Activated T-cell treated with anti-CD3 and anti-CD28 coated beads, Interleukin-2, amount 50 U/mL, for 4 hours (primary cell): Measurements from ENCODE around the gene LINGO1. TPM values are rescaled to one million over a fixed set of nuclear protein-coding genes. Genes with fewer than 3 reads are reported as not detected.

Experiments
- ATAC-seq, 2 donors: fragments of 200-7000 bp; cut with Tn5 transposase; one replicate each; pipeline ENCODE4 v1.10.0; 2021
- DNase-seq: peaks from one replicate; pipeline ENCODE4 v3.0.0-alpha.2; 2020
- H3K27me3 Mint-ChIP-seq: one replicate; pipeline ENCODE4 v1.8.0; 2021; ENCODE audit warnings: low read depth, mixed read lengths
- H3K36me3 Mint-ChIP-seq: one replicate; pipeline ENCODE4 v1.8.0; 2022; ENCODE audit warnings: mixed read lengths; ENCODE audit not compliant: insufficient read depth
- H3K4me1 Mint-ChIP-seq: one replicate; pipeline ENCODE4 v1.8.0; 2021; ENCODE audit warnings: low read depth, mixed read lengths
- H3K4me3 Mint-ChIP-seq: one replicate; pipeline ENCODE4 v1.8.0; 2021; ENCODE audit warnings: mild to moderate bottlenecking, moderate library complexity, mixed read lengths
- H3K9me3 Mint-ChIP-seq: one replicate; pipeline ENCODE4 v1.8.0; 2021; ENCODE audit warnings: mixed read lengths
- total RNA-seq, 3 donors: library from RNA; stranded (reverse); gene quantifications; one replicate each; pipeline ENCODE4 v1.2.1, GENCODE V29; 2021

The LINGO1 gene
- total RNA-seq, 3 donors from 2014 or later, result not detected

DNA sequence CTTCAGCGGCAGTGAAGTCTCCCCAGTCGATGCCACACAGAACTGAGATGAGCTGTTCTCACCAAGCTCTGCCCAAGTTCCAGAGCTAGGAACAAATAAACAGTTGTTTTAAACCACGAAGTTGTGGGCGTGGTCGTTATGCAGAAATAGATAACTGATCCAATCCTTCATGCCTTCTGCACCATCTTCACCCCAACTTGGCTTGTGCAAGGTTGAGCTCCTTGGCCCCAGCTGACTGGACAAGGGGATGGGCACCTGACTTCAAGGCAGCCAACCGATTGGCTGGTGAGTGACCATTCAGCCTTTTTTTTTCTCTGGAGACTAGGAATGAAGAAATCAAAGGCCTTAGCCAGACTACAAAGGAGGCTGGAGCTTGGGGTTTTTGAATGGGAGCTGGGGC, 23.9 kb downstream of the LINGO1 start:
- Mint-ChIP-seq H3K4me1 (peaks cover 3% of the 10 kb centered on the region), H3K4me3 (no peak overlapping the region), H3K36me3 (no peaks in the 10 kb centered on the region), H3K9me3 (no peaks in the 10 kb centered on the region), H3K27me3 (peaks cover 8% of the 10 kb centered on the region)
- ATAC-seq (no peak), DNase-seq (no peak)

- ATAC-seq, result no peak
Observed at GRCh38 chr15:77607894-77608261, 24.8 kb downstream of the LINGO1 start.

DNA sequence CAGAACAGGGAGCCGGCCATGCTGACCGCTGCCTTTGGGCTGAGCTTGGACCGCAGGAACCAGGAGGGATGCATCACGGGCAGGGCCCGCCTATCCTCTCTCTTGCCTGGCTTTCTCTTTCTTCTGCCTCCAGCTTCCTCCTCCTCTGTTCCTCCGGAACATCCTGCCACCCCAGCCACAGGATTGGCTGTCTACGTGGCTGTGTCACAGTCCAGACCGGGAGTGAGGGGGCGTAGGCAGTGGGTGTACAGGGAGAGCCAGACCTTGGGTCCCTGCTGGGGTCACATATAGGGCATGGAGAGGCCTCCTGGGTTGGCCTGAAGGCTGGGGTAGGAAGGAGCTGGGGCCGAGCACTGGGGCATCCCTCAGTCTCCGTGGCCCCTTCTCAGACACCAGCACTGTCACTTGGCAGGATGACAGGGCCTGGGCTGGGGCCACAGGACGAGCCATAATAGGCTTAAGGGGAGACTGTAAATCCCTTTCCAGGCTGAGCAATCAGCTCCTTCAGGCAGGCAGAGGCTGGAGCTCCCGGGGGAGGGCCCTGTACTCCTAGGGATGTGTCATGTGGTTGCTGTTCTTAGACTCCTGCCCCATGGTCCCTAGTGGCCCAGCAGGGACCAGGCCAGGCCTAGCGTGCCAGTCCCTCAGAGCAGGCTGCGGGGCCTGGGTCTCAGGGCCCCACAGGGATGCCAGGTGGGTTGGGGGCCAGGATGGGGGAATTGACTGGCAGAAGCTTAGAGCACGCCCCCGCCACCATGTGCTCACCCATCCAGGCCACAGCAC, 25.4 kb downstream of the LINGO1 start:
- peaks cover 8% of the 10 kb centered on the region for H3K27me3 Mint-ChIP-seq
- no peaks in the 10 kb centered on the region for H3K9me3 Mint-ChIP-seq
- peaks cover 3% of the 10 kb centered on the region for H3K4me1 Mint-ChIP-seq
- no peak overlapping the region for H3K4me3 Mint-ChIP-seq
- ATAC-seq (no peak), DNase-seq (no peak)
- no peaks in the 10 kb centered on the region for H3K36me3 Mint-ChIP-seq

More at GRCh38 chr15:77607894-77608261, 24.8 kb downstream of the LINGO1 start:
- peaks cover 3% of the 10 kb centered on the region for H3K4me1 Mint-ChIP-seq
- peaks cover 8% of the 10 kb centered on the region for H3K27me3 Mint-ChIP-seq
- H3K4me3 Mint-ChIP-seq, result no peak overlapping the region
- H3K36me3 Mint-ChIP-seq, result no peaks in the 10 kb centered on the region
- no peak for DNase-seq
- H3K9me3 Mint-ChIP-seq, result no peaks in the 10 kb centered on the region

DNA sequence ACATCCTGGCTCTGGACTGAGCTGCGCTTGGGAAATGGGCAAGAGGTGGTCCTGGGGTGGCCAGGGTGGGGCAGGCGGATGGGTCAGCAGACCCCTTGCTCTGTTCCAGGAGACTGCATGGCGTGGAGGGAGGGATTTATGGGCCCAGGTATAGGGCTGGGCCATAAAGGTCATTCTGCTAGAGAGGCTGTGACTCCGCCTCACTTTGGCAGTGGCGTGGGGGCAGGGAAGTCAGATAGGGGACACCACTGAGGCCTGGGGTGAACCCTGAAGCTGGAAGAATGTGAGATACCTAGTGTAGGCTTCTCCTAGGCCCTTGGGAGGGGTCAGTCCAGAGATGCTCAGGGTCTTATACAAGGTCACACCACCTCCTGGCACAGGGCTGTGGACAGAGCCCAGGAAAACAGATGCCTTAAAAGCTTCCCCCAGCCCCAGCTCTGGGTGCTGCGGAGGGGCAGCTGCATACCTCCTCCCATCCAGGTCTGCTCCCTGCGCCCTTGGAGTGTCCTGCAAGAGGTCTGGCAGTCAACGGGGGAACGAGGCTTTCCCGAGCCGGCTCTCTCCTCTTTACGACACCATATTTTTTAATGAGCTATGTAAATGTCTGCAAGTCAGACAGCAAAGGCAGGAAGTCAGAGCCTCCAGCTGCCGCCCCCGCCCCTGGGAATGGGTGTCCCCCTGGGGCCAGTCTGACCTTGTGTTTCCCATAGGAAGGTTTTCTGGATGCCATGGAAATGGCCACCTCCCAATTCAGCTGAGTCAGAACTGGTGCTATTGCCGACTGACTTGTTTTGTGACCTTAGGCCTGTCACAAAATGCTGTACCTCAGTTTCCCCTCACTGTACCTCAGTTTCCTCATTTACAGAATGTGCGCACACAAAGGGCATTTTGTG, 26.3 kb downstream of the LINGO1 start:
- Mint-ChIP-seq H3K27me3 (peaks cover 8% of the 10 kb centered on the region), H3K4me3 (no peak overlapping the region), H3K36me3 (no peaks in the 10 kb centered on the region), H3K4me1 (peaks cover 3% of the 10 kb centered on the region), H3K9me3 (no peaks in the 10 kb centered on the region)
- no peak for DNase-seq
- ATAC-seq, result no peak

DNA sequence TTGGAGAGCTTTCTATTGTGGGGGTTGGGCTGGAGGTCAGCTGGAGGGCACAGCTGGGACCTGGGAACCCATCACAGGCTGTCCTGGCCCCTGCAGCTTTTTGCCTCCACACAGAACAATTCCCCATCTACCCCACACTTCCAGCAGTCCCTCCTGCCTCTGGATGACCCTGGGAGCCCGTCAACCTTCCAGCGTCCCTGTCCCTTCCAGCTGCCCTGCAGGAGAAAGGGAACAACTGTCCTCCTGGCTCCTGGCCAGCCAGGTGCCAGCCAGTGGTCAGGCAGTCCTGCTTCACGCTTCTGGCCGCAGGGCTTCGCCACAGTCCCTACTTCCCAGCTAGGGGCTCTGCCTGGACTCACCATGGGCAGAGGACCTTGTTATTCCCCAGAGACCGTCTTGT, 27.2 kb downstream of the LINGO1 start:
- Mint-ChIP-seq H3K9me3 (no peaks in the 10 kb centered on the region), H3K4me1 (peaks cover 3% of the 10 kb centered on the region), H3K4me3 (no peak overlapping the region), H3K36me3 (no peaks in the 10 kb centered on the region), H3K27me3 (peaks cover 9% of the 10 kb centered on the region)
- ATAC-seq (no peak), DNase-seq (no peak)

DNA sequence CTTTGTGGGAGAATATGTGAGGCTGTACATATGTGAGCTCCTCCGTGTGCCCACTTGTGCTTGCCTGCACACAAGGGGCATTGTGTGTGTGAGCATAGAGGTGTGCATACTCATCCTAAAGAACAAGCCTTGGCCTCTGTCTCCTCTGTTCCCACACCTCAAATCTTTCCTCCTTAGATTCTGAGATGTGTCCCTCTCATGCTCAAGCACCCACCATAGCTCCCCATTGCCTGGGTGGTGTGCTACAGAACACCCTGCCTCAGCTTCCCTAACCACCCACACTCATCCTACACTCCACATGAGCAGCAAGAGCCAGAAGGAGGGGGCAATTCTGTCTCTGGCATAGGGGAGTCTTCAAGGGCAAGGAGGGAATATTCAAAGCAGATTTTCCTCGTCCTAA, 27.7 kb downstream of the LINGO1 start:
- DNase-seq (no peak), ATAC-seq (no peak)
- peaks cover 3% of the 10 kb centered on the region for H3K4me1 Mint-ChIP-seq
- peaks cover 9% of the 10 kb centered on the region for H3K27me3 Mint-ChIP-seq
- no peaks in the 10 kb centered on the region for H3K36me3 Mint-ChIP-seq
- H3K4me3 Mint-ChIP-seq, result no peak overlapping the region
- H3K9me3 Mint-ChIP-seq, result no peaks in the 10 kb centered on the region

DNA sequence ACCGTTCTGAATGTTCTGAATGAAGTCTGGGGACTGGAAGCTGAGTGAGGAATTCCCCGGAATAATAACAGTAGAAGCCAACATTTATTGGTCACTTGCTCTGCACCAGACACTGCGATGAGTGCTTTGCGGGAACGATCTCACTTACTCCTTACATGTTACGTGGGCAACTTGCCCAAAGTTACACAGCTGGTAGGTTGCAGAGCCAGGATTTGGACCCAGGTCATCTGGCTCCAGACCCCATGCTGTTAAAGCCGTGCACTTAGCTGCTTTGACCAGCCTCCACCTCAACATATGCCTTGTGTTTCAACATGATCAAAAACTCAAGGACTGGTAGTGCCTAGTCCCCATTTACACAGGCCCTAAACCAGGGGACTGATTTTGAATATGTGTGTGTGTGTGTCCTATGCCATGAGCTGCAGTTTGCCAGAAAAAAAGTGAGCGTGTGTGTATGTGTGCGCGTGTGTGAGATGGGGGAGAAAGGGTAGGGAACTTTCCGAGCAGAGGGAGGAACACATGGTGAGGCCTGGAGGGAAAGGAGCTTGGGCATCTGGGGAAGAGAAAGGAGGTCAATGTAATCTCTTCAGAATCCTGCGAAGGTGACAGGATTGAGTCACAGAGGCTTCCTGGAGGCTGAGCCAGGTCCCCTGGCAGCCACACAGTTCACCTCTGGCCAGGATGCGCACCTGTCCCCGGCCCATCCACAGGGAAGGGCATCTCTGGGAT, 28.9 kb downstream of the LINGO1 start:
- Mint-ChIP-seq H3K36me3 (no peaks in the 10 kb centered on the region), H3K9me3 (no peaks in the 10 kb centered on the region), H3K27me3 (peaks cover 9% of the 10 kb centered on the region), H3K4me3 (no peak overlapping the region), H3K4me1 (peaks cover 3% of the 10 kb centered on the region)
- ATAC-seq (no peak), DNase-seq (no peak)

GRCh38 chr15:77602800-77603199, 29.9 kb downstream of the LINGO1 start:
- no peak for ATAC-seq
- Mint-ChIP-seq H3K36me3 (no peaks in the 10 kb centered on the region), H3K4me3 (no peak overlapping the region)

DNA sequence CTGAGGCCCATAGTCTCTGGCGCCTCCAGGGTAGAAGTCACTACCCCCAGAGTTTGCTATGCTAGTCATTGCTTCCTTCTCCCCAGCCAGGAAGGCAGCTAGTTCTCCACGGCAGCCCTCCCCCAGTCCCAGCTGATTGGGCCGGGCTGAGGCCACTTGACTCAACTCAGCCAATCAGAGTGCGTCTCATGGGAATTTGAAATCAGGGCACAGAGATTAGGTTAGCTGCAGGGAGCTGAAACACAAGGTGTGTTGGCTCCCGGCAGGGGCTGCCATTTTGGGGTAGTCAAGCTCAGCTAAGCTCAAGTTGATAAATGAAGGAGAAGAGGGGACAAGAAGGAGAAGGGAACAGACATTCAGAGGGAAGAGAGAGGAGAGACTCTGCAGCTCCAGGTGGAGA, 32.8 kb downstream of the LINGO1 start:
- no peaks in the 10 kb centered on the region for H3K36me3 Mint-ChIP-seq
- DNase-seq (no peak), ATAC-seq (no peak)

More at GRCh38 chr15:77602800-77603199, 29.9 kb downstream of the LINGO1 start:
- Mint-ChIP-seq H3K4me1 (peaks cover 3% of the 10 kb centered on the region), H3K27me3 (peaks cover 9% of the 10 kb centered on the region), H3K9me3 (no peaks in the 10 kb centered on the region)
- DNase-seq, result no peak

DNA sequence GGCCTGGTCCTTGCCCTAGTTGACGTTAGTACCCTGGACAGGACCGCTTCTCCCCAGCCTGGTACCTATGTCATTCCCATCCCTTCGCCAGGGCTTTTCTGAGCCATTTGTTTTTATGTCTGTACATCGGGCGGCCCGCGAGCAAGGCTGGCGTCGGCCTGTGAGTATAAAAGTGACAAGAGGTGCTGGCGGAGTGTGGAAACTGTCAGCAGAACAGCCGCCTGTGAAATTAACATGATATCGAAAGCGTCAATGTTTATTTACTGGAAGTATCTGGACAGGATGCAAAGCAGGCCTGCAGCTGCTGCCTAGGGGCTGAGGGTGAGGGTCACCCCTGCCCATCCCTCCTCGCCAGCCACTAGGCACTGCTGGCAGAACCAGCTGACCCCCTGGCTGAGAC, 33.4 kb downstream of the LINGO1 start:
- no peaks in the 10 kb centered on the region for H3K9me3 Mint-ChIP-seq
- H3K4me3 Mint-ChIP-seq, result no peak overlapping the region
- no peak for ATAC-seq
- no peak for DNase-seq
- peaks cover 2% of the 10 kb centered on the region for H3K27me3 Mint-ChIP-seq
- H3K4me1 Mint-ChIP-seq, result no peaks in the 10 kb centered on the region
- H3K36me3 Mint-ChIP-seq, result no peaks in the 10 kb centered on the region

More for the DNA sequence above, 32.8 kb downstream of the LINGO1 start:
- H3K27me3 Mint-ChIP-seq, result peaks cover 2% of the 10 kb centered on the region
- no peaks in the 10 kb centered on the region for H3K9me3 Mint-ChIP-seq
- peaks cover 3% of the 10 kb centered on the region for H3K4me1 Mint-ChIP-seq
- H3K4me3 Mint-ChIP-seq, result no peak overlapping the region

GRCh38 chr15:77598644-77599043, 34.1 kb downstream of the LINGO1 start:
- H3K4me1 Mint-ChIP-seq, result no peaks in the 10 kb centered on the region
- no peak for DNase-seq
- H3K27me3 Mint-ChIP-seq, result peaks cover 2% of the 10 kb centered on the region
- no peak overlapping the region for H3K4me3 Mint-ChIP-seq
- no peaks in the 10 kb centered on the region for H3K36me3 Mint-ChIP-seq
- ATAC-seq, result no peak
- H3K9me3 Mint-ChIP-seq, result no peaks in the 10 kb centered on the region

- Mint-ChIP-seq H3K9me3 (no peaks in the 10 kb centered on the region), H3K36me3 (no peaks in the 10 kb centered on the region), H3K4me3 (no peak overlapping the region), H3K27me3 (peaks cover 2% of the 10 kb centered on the region), H3K4me1 (no peaks in the 10 kb centered on the region)
- DNase-seq (no peak), ATAC-seq (no peak)
Observed at GRCh38 chr15:77597804-77598453, 34.8 kb downstream of the LINGO1 start.

GRCh38 chr15:77596821-77597803, 35.6 kb downstream of the LINGO1 start:
- peaks cover 2% of the 10 kb centered on the region for H3K27me3 Mint-ChIP-seq
- no peaks in the 10 kb centered on the region for H3K4me1 Mint-ChIP-seq
- no peak for ATAC-seq
- no peaks in the 10 kb centered on the region for H3K36me3 Mint-ChIP-seq
- no peak overlapping the region for H3K4me3 Mint-ChIP-seq
- H3K9me3 Mint-ChIP-seq, result no peaks in the 10 kb centered on the region
- no peak for DNase-seq
